ENCODE data around the gene TAF4B.
"Not testable (repeated sequence)": the region's sequence is repeated elsewhere in the genome, so short reads cannot be mapped to it uniquely, and the experiment has no call there.

The TAF4B gene

DNA sequence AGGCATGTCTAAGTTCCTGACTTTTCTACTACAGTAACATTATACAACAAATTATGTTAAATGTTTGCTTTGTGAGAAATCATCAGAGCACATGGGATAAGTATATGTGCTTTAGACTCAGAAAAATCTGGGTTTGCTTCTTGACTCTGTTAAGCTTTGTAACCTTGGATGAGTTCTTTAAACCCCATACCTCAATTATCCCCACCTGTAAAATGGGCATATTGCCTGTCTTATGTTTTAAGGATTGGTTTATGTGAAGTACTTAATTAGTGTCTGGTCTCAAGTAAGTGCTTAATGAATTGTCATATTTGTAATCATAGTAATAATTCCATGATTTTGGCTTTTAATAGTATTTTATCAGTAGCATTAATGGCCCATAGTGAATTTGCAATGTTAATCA is 135.8 kb downstream of the TAF4B start:
- DNase-seq (ENCODE audit: insufficient read length) = no peak
- TF ChIP-seq TAF1 (IDR thresholded peaks at IDR 0.05; ENCODE audit: borderline replicate concordance, low read depth, low read length) (no peak), POLR2AphosphoS5 (IDR thresholded peaks at IDR 0.05; ENCODE audit: low read depth, low read length) (no peak), POLR2A (IDR thresholded peaks at IDR 0.05; ENCODE audit: low read depth, low read length) (no peak)
- no peak for FAIRE-seq

DNA sequence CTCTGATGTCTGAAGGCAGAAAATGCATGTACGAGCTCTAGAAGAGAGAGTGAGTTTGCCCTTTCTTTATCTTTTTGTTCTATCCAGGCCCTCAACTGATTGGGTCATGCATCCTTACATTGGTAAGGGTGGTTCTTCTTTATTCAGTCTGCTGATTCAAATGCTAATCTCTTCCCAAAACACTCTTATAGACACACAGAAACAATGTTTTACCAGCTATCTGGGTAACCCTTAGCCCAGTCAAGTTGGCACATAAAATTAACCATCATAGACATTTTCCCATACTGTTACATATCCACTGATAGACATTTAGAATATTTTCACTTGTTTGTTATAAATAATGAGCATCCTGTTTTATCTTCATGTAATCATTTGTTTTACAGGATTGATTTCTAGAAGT is 141.2 kb downstream of the TAF4B start:
- TF ChIP-seq TAF1 (IDR thresholded peaks at IDR 0.05; ENCODE audit: borderline replicate concordance, low read depth, low read length) = no peak
- TF ChIP-seq POLR2AphosphoS5 (IDR thresholded peaks at IDR 0.05; ENCODE audit: low read depth, low read length) = no peak
- TF ChIP-seq POLR2A (IDR thresholded peaks at IDR 0.05; ENCODE audit: low read depth, low read length) = no peak
- DNase-seq (ENCODE audit: insufficient read length) (no peak), FAIRE-seq (no peak)

DNA sequence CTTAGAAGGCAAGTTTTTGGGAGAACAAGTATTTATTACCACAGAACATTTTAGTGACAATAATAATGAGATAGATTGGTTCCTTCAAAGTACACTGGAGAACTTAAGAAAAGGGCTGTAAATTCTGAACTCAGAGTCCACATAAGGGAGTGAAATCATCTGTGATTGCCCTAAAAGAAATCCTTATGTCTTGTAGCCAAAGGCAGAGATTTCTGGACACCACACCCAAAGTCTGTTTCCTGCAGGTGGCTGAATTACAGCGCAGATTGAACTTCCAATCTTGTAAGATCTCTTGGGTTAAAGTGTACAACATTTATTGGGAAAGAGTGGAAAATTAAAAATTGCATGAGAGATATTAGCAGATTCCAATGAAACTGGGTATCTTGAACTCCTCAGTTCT is 143.8 kb downstream of the TAF4B start:
- no peak for DNase-seq (ENCODE audit: insufficient read length)
- TF ChIP-seq POLR2A (IDR thresholded peaks at IDR 0.05; ENCODE audit: low read depth, low read length) (no peak), TAF1 (IDR thresholded peaks at IDR 0.05; ENCODE audit: borderline replicate concordance, low read depth, low read length) (no peak), POLR2AphosphoS5 (IDR thresholded peaks at IDR 0.05; ENCODE audit: low read depth, low read length) (no peak)
- FAIRE-seq = no peak

- DNase-seq (ENCODE audit: insufficient read length) (no peak), FAIRE-seq (no peak)
- TF ChIP-seq TAF1 (IDR thresholded peaks at IDR 0.05; ENCODE audit: borderline replicate concordance, low read depth, low read length) (no peak), POLR2AphosphoS5 (IDR thresholded peaks at IDR 0.05; ENCODE audit: low read depth, low read length) (no peak), POLR2A (IDR thresholded peaks at IDR 0.05; ENCODE audit: low read depth, low read length) (no peak)
These were observed 149.9 kb downstream of the TAF4B start for GRCh38 chr18:26376105-26376504.

GRCh38 chr18:26378701-26379100 is 152.5 kb downstream of the TAF4B start:
- DNase-seq (ENCODE audit: insufficient read length) (no peak), FAIRE-seq (no peak)
- TF ChIP-seq TAF1 (IDR thresholded peaks at IDR 0.05; ENCODE audit: borderline replicate concordance, low read depth, low read length) (no peak), POLR2AphosphoS5 (IDR thresholded peaks at IDR 0.05; ENCODE audit: low read depth, low read length) (no peak), POLR2A (IDR thresholded peaks at IDR 0.05; ENCODE audit: low read depth, low read length) (no peak)

GRCh38 chr18:26381555-26381954 is 155.3 kb downstream of the TAF4B start:
- not testable (repeated sequence) for DNase-seq (ENCODE audit: insufficient read length); FAIRE-seq

DNA sequence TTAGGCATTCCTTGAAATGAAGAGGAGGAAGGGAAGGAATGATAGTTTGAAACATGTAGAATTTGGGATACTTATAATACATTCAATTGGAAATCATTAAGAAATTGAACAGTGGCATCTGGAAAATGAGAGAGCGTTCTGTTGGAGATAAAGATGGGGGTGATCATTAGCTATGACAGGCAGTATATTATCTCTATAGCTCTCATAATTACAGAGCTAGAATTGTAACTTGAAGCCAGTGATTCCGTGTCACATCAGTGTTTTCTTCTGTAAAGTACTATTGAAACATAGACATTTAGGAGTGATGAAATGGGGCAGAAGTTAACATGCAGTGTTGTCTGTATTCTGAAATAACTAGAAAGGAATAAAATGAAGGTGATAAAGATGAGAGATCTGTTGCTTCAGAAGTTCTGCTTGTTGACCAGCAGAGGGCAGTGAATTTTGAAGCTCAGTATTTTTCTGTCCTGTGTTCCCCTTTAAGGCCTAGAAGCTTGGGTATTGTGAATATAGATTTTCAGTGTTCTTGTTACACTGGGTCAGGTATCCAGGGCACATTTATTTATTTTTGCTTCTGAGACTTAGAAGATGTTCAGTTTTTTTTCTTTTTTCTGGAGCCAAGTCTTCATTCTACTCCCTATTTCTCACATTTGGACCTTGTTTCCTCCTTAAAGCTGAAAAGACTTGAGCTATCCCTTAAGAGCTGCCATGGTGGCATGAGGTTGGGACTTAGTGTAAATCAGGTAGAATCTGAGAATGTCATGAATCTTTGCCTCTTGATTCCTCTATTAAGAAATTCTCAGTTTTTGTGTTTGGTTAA is 157.4 kb downstream of the TAF4B start:
- FAIRE-seq (peak; percentile 88), DNase-seq (ENCODE audit: insufficient read length) (no peak)
- TF ChIP-seq TAF1 (IDR thresholded peaks at IDR 0.05; ENCODE audit: borderline replicate concordance, low read depth, low read length) = no peak
- no peak for TF ChIP-seq POLR2A (IDR thresholded peaks at IDR 0.05; ENCODE audit: low read depth, low read length)
- TF ChIP-seq POLR2AphosphoS5 (IDR thresholded peaks at IDR 0.05; ENCODE audit: low read depth, low read length) = no peak

DNA sequence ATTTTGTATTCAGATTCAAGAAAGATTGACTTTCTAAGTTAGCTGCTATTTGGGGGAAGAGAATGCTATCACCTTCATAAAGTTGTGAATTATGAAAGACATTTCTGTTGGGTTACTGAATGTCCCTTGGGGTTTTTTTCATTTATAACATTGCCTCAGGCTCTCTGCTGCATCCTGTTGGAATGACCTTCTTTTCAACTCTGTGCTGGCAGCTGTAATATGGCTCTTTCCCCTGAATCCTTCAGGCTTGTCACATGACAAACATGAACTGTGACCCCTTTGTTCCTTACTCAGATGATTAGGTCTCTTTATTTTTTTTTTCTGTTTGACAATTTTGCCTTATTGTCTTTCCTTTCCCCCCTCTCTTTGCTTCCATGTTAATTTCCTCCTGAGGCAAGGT is 159.8 kb downstream of the TAF4B start:
- no peak for TF ChIP-seq TAF1 (IDR thresholded peaks at IDR 0.05; ENCODE audit: borderline replicate concordance, low read depth, low read length)
- no peak for TF ChIP-seq POLR2AphosphoS5 (IDR thresholded peaks at IDR 0.05; ENCODE audit: low read depth, low read length)
- no peak for TF ChIP-seq POLR2A (IDR thresholded peaks at IDR 0.05; ENCODE audit: low read depth, low read length)
- FAIRE-seq (no peak), DNase-seq (ENCODE audit: insufficient read length) (no peak)

DNA sequence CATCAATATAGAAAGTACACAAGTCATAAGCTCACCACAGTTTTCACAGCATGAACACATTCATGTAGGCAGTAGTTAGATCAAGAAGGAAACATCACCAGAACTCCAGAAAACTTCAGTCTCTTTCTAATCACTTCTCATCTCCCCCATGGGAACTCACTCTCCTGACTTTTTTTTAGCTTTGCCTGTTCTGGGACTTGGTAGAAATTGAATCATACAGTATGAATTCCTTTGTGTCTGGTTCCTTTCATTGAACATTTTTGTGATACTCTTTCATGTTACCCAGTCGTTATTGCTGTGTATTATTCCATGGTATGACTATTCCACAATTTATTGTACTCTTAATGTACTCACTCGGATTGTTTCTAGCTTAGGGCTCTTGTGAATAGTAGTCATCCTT is 160.2 kb downstream of the TAF4B start:
- DNase-seq (ENCODE audit: insufficient read length) (no peak), FAIRE-seq (no peak)
- no peak for TF ChIP-seq POLR2AphosphoS5 (IDR thresholded peaks at IDR 0.05; ENCODE audit: low read depth, low read length)
- TF ChIP-seq TAF1 (IDR thresholded peaks at IDR 0.05; ENCODE audit: borderline replicate concordance, low read depth, low read length) = no peak
- TF ChIP-seq POLR2A (IDR thresholded peaks at IDR 0.05; ENCODE audit: low read depth, low read length) = no peak

- FAIRE-seq = no peak
- TF ChIP-seq TAF1 (IDR thresholded peaks at IDR 0.05; ENCODE audit: borderline replicate concordance, low read depth, low read length) = no peak
- no peak for TF ChIP-seq POLR2A (IDR thresholded peaks at IDR 0.05; ENCODE audit: low read depth, low read length)
- TF ChIP-seq POLR2AphosphoS5 (IDR thresholded peaks at IDR 0.05; ENCODE audit: low read depth, low read length) = no peak
- DNase-seq (ENCODE audit: insufficient read length) = no peak
These were observed 167.9 kb downstream of the TAF4B start for GRCh38 chr18:26394047-26394654.

- FAIRE-seq = peak; percentile 54
- TF ChIP-seq POLR2A (IDR thresholded peaks at IDR 0.05; ENCODE audit: low read depth, low read length) (no peak), POLR2AphosphoS5 (IDR thresholded peaks at IDR 0.05; ENCODE audit: low read depth, low read length) (no peak), TAF1 (IDR thresholded peaks at IDR 0.05; ENCODE audit: borderline replicate concordance, low read depth, low read length) (no peak)
- no peak for DNase-seq (ENCODE audit: insufficient read length)
These were observed 170.8 kb downstream of the TAF4B start for GRCh38 chr18:26397019-26397418.

GRCh38 chr18:26403491-26403890 is 177.2 kb downstream of the TAF4B start:
- DNase-seq (ENCODE audit: insufficient read length) = no peak
- no peak for FAIRE-seq
- TF ChIP-seq TAF1 (IDR thresholded peaks at IDR 0.05; ENCODE audit: borderline replicate concordance, low read depth, low read length) (no peak), POLR2A (IDR thresholded peaks at IDR 0.05; ENCODE audit: low read depth, low read length) (no peak), POLR2AphosphoS5 (IDR thresholded peaks at IDR 0.05; ENCODE audit: low read depth, low read length) (no peak)

All from GM12892 (cell line).